Sigmoid colon (tissue), 4 donors: ENCODE results near the gene GAL.

Experiments
- EP300 ChIP-seq, 4 donors: sonication (generic); formaldehyde crosslinking; IDR thresholded peaks; one replicate each; pipeline ENCODE4 v1.6.1; 2017; ENCODE audit warnings: antibody characterized with exemption in 4 of 4
- POLR2A ChIP-seq, 2 donors: fragments of 450-650 bp; IDR thresholded peaks; one replicate each; pipeline ENCODE4 v1.6.1; 2016; ENCODE audit warnings: antibody characterized with exemption in 2 of 2, mild to moderate bottlenecking in 2 of 2, moderate library complexity in 2 of 2
- TF ChIP-seq, protein P1 (sequence below), 4 experiments: fragments of 450-650 bp in 3 of 4; fragments of 200-600 bp in 1 of 4; IDR thresholded peaks; one replicate each; pipeline ENCODE4 v1.5.1; 2016 to 2019; ENCODE audit warnings: antibody characterized with exemption in 4 of 4, mild to moderate bottlenecking in 3 of 4, moderate library complexity in 2 of 4

DNA sequence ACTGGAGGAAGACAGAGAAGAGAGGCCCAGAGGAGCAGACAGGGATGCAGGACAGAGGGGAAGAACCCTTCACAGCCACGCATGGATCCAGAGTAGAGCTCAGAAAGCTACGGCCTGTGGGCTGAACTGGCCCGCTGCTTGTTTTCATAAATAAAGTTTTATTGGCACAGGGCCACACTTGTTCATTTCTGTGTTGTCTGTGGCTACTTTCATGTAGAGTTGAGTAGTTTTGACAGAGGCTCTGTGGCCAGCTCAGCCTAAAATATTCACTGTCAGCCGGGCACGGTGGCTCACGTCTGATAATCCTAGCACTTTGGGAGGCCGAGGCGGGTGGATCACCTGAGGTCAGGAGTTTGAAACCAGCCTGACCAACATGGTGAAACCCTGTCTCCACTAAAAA, 26.2 kb upstream of the GAL start:
- TF ChIP-seq, protein P1, sequence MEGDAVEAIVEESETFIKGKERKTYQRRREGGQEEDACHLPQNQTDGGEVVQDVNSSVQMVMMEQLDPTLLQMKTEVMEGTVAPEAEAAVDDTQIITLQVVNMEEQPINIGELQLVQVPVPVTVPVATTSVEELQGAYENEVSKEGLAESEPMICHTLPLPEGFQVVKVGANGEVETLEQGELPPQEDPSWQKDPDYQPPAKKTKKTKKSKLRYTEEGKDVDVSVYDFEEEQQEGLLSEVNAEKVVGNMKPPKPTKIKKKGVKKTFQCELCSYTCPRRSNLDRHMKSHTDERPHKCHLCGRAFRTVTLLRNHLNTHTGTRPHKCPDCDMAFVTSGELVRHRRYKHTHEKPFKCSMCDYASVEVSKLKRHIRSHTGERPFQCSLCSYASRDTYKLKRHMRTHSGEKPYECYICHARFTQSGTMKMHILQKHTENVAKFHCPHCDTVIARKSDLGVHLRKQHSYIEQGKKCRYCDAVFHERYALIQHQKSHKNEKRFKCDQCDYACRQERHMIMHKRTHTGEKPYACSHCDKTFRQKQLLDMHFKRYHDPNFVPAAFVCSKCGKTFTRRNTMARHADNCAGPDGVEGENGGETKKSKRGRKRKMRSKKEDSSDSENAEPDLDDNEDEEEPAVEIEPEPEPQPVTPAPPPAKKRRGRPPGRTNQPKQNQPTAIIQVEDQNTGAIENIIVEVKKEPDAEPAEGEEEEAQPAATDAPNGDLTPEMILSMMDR (IDR thresholded peaks at IDR 0.05) = no peak
- TF ChIP-seq POLR2A (IDR thresholded peaks at IDR 0.05) (no peak), EP300 (IDR thresholded peaks at IDR 0.05) (no peak)
